Epithelial cell of proximal tubule (primary cell): ENCODE measurements around the gene ECEL1. TPM values are rescaled to one million over a fixed set of nuclear protein-coding genes. Genes with fewer than 3 reads are reported as not detected.

ENCODE experiments used
- DNase-seq: peaks from one replicate; pipeline ENCODE4 v3.0.0-alpha.2; 2011; ENCODE audit warnings: low read depth
- H3K4me3 ChIP-seq: 2 replicates; pipeline ENCODE4 v1.5.1; 2011; ENCODE audit warnings: low read depth, mild to moderate bottlenecking, low read length
- total RNA-seq: library from RNA; depleted of rRNA; stranded (reverse); fragments of >200 nt; gene quantifications from 2 replicates; pipeline ENCODE4 v1.2.3, GENCODE V29; 2015
- TF ChIP-seq, protein P1 (sequence below): conservative IDR thresholded peaks from 2 replicates; pipeline ENCODE4 v1.5.1; 2012; ENCODE audit warnings: low read depth, mild to moderate bottlenecking, low read length

Gene ECEL1
- total RNA-seq, 1 donor from 2014 or later = not detected

DNA sequence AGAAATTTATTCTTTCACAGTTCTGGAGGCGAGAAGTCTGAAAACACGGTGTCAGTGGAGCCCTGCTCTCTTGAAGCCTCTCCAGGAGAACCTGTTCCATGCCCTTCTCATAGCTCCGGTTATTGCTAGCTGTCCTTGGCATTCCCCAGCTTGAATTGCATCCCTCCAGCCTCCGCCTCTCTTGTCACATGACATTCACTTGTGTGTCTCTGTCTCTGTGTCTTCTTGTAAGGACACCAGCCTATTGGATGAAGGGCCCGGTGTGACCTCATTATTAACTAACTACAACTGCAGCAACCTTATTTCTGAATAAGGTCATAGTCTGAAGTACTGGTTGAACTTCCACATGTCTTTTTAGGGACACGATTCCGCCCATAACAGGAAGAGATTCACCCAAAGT is 28.0 kb upstream of the ECEL1 start:
- H3K4me3 ChIP-seq = no peak overlapping the region
- TF ChIP-seq, protein P1, sequence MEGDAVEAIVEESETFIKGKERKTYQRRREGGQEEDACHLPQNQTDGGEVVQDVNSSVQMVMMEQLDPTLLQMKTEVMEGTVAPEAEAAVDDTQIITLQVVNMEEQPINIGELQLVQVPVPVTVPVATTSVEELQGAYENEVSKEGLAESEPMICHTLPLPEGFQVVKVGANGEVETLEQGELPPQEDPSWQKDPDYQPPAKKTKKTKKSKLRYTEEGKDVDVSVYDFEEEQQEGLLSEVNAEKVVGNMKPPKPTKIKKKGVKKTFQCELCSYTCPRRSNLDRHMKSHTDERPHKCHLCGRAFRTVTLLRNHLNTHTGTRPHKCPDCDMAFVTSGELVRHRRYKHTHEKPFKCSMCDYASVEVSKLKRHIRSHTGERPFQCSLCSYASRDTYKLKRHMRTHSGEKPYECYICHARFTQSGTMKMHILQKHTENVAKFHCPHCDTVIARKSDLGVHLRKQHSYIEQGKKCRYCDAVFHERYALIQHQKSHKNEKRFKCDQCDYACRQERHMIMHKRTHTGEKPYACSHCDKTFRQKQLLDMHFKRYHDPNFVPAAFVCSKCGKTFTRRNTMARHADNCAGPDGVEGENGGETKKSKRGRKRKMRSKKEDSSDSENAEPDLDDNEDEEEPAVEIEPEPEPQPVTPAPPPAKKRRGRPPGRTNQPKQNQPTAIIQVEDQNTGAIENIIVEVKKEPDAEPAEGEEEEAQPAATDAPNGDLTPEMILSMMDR = no peak
- DNase-seq = no peak

DNA sequence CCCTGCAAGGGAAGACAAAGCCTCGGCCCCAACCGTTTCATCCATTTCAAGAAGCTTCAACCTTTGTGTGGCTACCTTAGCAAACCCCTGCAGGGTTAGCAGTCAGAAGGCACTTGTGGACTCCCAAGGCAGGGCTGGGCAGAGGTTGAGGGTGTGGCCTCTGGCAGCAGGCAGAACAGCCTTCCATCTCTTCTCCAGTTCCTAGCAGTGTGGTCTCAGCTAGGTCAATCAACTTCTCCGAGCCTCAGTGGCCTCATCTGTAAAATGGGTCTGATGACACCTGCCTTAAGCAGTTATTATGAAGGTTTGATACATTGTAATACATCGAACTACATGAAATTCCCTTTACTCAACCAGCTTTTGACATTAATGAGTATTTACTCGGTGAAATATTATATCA is 25.7 kb upstream of the ECEL1 start:
- TF ChIP-seq, protein P1 = no peak
- no peak overlapping the region for H3K4me3 ChIP-seq
- DNase-seq = no peak

DNA sequence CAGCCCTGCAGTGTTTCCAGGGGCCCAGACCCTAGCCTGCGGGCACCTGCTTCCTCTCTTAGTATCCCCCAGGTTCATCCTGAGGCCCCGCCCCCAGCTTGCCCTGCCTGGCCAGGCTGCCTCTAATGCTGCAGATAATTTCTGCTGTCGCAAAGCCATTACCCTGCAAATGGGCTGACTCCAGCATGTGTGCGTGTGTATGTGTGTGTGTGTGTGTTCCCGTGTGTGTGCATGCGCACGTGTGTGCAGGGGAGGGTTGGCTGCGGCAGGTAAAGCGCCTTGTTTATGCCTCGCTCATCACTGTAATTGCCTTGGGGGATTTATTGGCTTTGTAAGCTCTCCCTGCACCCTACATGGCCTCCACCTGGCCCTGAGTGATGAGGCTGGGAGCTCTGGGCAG is 25.0 kb upstream of the ECEL1 start:
- no peak for DNase-seq
- no peak overlapping the region for H3K4me3 ChIP-seq
- TF ChIP-seq, protein P1 = no peak

- no peak for DNase-seq
- no peak overlapping the region for H3K4me3 ChIP-seq
- TF ChIP-seq, protein P1 = no peak
Measured at GRCh38 chr2:232511336-232511890, 23.8 kb upstream of the ECEL1 start.

- no peak overlapping the region for H3K4me3 ChIP-seq
- TF ChIP-seq, protein P1 = no peak
- DNase-seq = no peak
Measured at GRCh38 chr2:232508251-232508650, 20.6 kb upstream of the ECEL1 start.

DNA sequence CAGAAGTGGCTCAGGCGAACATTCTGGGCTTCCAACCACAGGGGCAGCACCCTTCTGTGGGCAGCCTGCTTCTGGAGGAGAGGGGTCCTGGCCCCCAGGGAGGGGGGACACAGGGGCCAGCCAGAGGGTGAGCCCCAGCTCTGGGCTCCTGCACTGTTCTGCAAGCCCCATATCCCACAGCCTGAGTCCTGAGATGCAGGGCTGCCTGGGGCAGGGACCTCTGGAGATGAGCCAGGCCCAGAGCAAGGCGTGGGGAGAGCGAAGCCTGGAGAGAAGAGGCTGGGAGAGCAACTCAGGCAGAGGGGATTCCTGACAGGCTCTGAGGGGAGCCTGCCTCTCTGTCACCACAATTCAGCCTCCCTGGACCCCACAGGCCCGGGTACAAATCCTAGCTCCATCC is 19.1 kb upstream of the ECEL1 start:
- TF ChIP-seq, protein P1 = no peak
- no peak for DNase-seq
- no peak overlapping the region for H3K4me3 ChIP-seq

DNA sequence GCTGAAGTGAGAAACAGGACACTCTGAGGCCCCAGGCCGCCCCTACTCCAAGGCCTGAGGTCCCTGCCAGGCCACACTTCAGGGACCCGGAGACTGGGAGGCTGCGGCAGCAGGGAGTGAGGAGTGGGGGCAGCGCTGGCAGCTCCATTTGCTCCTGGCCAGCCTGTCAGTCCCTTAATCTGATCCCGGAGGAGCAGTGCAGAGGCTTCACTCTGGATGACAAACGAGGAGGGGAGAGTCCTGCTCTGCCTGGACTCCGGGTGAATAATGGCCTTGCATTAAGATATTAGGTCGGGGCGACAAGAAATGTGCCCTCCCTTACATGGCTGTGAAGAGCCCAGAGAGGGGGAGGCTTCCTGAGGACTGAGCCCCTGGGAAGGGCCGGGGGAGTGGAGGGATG is 18.2 kb upstream of the ECEL1 start:
- TF ChIP-seq, protein P1 = no peak
- no peak for DNase-seq
- H3K4me3 ChIP-seq = no peak overlapping the region
